GM19239 (cell line): Measurements from ENCODE around the gene SND1.

ENCODE experiments used
- DNase-seq: peaks from one replicate; pipeline ENCODE4 v3.0.0; 2011; ENCODE audit warnings: low spot score; ENCODE audit not compliant: insufficient read length
- FAIRE-seq: peaks from 2 replicates; lab custom pipeline; 2011; peaks lifted over from hg19 to GRCh38; lab: Jason Lieb, UNC

The SND1 gene

GRCh38 chr7:128021366-128021765 lies 369.4 kb downstream of the SND1 start:
- DNase-seq (no peak), FAIRE-seq (no peak)

- DNase-seq: no peak
- FAIRE-seq: no peak
These were observed 370.9 kb downstream of the SND1 start for GRCh38 chr7:128022631-128023532.

GRCh38 chr7:128024151-128024550 lies 372.2 kb downstream of the SND1 start:
- FAIRE-seq: no peak
- DNase-seq: no peak

GRCh38 chr7:128025380-128025779 lies 373.4 kb downstream of the SND1 start:
- DNase-seq (no peak), FAIRE-seq (no peak)

- FAIRE-seq: no peak
These were observed 373.8 kb downstream of the SND1 start for GRCh38 chr7:128025819-128026218.

GRCh38 chr7:128026551-128026950 lies 374.6 kb downstream of the SND1 start:
- DNase-seq (no peak), FAIRE-seq (no peak)

More at GRCh38 chr7:128025819-128026218, 373.8 kb downstream of the SND1 start:
- no peak for DNase-seq

- FAIRE-seq: no peak
- no peak for DNase-seq
These were observed 375.5 kb downstream of the SND1 start for GRCh38 chr7:128027485-128027980.

GRCh38 chr7:128029405-128029995 lies 377.5 kb downstream of the SND1 start:
- FAIRE-seq (no peak), DNase-seq (no peak)

- FAIRE-seq (no peak), DNase-seq (no peak)
These were observed 378.3 kb downstream of the SND1 start for GRCh38 chr7:128030263-128030653.

- DNase-seq: peak; percentile 75
These were observed 378.9 kb downstream of the SND1 start, which contains the start of gene LRRC4 for GRCh38 chr7:128030654-128031611. Gene LRRC4 (minus strand): TSS chr7:128031437. CDS start chr7:128030640, 797 bp downstream.

GRCh38 chr7:128031901-128032604 lies 380.1 kb downstream of the SND1 start:
- DNase-seq (peak; percentile 63), FAIRE-seq (no peak)

More at GRCh38 chr7:128030654-128031611, 378.9 kb downstream of the SND1 start, which contains the start of gene LRRC4:
- FAIRE-seq: no peak

- DNase-seq (no peak), FAIRE-seq (no peak)
These were observed 380.7 kb downstream of the SND1 start for GRCh38 chr7:128032605-128033235.

GRCh38 chr7:128033246-128033645 lies 381.3 kb downstream of the SND1 start:
- DNase-seq (no peak), FAIRE-seq (no peak)

- DNase-seq: no peak
- FAIRE-seq: peak; percentile 48
These were observed 382.8 kb downstream of the SND1 start for GRCh38 chr7:128034825-128035224.

GRCh38 chr7:128035712-128036111 lies 383.7 kb downstream of the SND1 start:
- FAIRE-seq (peak; percentile 45), DNase-seq (no peak)

GRCh38 chr7:128036226-128036940 lies 384.4 kb downstream of the SND1 start:
- FAIRE-seq (peak; percentile 75), DNase-seq (no peak)

- FAIRE-seq: no peak
- DNase-seq: no peak
These were observed 385.1 kb downstream of the SND1 start for GRCh38 chr7:128037081-128037480.

- no peak for FAIRE-seq
- no peak for DNase-seq
These were observed 386.1 kb downstream of the SND1 start for GRCh38 chr7:128037880-128038619.
